GM21717 (cell line): ENCODE data around the gene OR8A1.
"Not testable (repeated sequence)": the region's sequence is repeated elsewhere in the genome, so short reads cannot be mapped to it uniquely, and the experiment has no call there.

ENCODE experiments used
- ATAC-seq: cut with Tn5 transposase; IDR thresholded peaks from one replicate; pipeline ENCODE4 v1.9.1; 2021; ENCODE audit warnings: mild to moderate bottlenecking, moderate library complexity; ENCODE audit not compliant: unreplicated experiment

The OR8A1 gene

DNA sequence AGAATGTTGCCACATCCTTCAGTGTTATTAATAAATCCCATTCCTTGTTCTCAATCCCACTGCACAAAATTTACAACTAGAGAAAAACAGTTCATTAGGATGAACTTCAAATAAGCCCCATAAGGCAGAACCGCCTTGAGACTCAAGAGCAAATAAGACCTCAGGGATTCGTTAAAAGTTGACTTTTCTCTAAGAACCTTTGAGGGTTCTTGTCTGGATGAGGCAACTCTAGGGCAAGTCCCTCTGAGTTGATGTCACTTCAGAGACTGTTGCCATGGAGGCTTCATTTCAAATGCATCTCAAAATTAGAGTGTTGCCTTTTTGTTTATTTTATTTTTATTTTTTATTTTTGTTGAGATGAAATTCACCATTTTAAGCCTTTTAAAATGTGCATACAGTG, 21.6 kb downstream of the OR8A1 start:
- ATAC-seq, result no peak

GRCh38 chr11:124592627-124593026, 22.8 kb downstream of the OR8A1 start:
- no peak for ATAC-seq

DNA sequence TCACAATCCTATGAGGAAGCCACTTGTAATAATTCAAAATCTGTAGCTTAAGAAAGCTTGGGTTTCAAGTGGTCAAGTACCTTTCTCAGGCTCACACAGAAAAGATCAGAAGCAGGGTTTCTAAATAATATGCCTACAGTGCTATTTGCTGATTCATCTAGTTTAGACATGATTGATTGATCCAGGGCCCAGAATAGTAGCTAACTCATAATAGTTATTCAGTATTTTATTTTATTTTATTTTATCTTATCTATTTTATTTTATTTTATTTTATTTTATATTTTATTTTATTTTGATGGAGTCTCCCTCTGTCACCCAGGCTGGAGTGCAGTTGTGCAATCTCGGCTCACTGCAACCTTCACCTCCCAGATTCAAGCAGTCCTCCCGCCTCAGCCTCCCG, 25.5 kb downstream of the OR8A1 start:
- no peak for ATAC-seq

DNA sequence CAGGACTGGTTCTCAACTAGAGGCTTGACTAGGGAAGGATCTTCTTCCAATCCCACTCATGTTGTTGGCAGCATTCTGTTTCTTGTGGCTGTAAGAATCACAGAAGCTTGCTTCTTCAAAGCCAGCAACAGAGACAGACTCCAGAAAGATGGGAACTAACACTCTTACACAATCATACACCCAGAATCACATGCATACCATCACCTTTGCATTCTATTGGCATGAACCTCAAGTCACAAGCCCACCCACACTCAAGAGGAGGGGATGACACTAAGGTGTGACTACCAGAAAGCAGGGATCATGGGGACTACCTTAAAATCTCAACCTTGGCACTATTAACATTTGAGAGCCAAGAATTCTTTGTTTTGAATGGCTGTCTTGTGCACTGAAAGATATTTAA, 27.8 kb downstream of the OR8A1 start:
- ATAC-seq, result no peak

GRCh38 chr11:124600621-124601320, 31.0 kb downstream of the OR8A1 start:
- no peak for ATAC-seq

DNA sequence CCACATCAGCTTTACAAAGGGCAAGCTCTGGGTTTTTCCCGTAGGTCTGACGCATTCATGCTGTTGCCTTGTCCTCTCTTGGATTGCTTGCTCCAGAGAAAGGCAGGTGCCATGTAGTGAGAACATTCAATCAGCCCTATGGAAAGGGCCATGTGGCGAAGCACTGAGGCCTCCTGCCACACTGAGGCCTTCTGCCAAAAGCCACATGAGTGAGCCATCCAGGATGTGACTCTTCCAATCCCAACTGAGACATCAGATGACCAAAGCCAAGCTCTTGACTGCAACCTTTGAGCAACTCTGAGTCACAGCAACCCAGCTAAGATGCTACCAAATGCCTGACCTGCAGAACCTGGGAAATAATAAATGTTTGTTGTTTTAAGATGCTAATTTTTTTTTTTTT, 32.4 kb downstream of the OR8A1 start:
- no peak for ATAC-seq

GRCh38 chr11:124602723-124603122, 32.9 kb downstream of the OR8A1 start:
- not testable (repeated sequence) for ATAC-seq

DNA sequence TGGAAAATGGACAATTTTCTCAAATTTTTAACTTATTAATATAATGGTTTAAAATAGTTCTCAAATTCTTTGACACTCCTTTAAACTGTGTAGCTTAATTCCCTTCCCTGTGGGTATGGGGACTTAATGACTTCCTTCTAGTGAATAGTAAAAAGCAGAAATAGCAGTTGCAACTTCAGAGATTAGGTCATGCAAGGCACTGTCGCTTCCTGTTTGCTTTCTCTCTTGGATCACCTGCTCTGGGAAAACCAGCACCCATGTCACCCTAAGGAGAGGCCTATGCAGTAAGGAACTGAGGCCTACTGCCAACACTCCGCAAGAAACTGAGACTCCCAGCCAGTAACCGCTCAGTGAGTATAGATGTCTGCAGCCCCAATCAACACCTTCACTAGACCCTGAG, 35.9 kb downstream of the OR8A1 start:
- ATAC-seq, result no peak

- ATAC-seq, result no peak
Measured at GRCh38 chr11:124608147-124608546, 38.4 kb downstream of the OR8A1 start.

DNA sequence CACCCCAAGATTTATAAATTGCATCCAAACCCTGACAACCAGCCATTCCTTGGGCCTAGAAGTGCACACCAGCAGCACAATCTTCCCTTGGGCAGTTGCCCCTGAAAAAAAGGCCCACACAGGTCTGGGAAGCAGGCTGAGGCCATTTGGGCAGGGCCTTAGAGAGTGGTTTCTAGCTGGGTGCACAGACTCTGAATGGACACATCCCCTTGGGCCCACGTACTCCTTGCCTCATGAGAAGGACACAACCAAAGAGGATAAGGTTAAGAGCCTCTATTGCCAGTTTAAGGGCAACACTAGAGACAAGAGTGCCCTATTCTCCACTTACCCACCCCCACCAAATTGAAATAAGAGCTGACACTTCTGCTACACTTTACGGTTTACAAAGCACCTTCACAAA, 40.5 kb downstream of the OR8A1 start:
- ATAC-seq, result no peak

DNA sequence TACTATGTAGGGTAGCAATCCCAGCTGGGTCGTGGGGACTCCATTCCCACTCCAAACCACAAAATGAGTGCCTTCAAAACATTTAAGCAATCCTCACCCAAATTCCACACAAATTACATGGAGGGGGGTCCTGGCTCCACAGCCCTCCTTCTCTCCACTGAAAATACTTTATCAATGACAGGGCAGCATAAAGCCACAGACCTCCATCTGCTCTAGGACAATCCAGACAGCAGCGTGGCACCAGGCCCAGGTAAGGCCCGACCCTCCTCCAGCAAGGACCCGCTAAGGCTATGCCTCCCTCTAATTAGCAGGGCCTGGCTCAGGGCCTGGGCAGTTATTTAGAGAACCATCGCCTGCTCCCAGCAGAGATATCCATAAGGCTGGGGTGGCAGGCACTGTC, 41.3 kb downstream of the OR8A1 start, which contains the start of gene PANX3:
Gene PANX3 (plus strand): TSS at position 365 of the 400 bp plus-strand sequence. CDS start 129 bp downstream, outside the sequence.
- no peak for ATAC-seq

- no peak for ATAC-seq
Measured at GRCh38 chr11:124612045-124612444, 42.2 kb downstream of the OR8A1 start.

DNA sequence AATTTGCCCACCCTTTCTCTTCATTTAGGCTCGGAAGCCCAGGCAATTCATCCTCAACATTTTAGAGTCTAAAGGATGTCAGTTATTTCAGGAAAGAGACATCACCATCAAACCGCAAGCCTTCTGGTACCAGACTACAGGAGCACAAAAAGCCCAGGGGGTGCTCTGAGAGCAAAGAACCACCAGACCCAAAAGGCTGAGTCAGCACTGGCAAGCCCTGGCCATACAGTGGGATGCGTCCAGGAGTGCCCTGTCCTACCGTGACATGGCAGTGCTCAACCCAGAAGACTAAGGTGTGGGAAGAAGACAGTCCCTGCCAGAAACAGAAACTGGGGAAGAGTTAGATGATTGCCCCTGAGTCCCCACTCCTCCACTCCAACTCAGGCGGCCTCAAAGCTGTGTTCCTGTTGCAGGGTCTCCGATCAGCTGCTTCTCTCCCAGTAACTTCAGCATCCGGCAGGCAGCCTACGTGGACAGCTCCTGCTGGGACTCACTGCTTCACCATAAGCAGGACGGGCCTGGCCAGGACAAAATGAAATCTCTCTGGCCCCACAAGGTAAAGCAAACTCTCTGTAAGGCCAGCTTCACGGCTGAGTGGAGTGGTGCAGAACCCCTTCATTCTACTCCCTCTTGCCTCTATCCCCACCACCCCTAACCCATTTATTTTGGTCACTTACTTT, 42.9 kb downstream of the OR8A1 start:
- no peak for ATAC-seq

DNA sequence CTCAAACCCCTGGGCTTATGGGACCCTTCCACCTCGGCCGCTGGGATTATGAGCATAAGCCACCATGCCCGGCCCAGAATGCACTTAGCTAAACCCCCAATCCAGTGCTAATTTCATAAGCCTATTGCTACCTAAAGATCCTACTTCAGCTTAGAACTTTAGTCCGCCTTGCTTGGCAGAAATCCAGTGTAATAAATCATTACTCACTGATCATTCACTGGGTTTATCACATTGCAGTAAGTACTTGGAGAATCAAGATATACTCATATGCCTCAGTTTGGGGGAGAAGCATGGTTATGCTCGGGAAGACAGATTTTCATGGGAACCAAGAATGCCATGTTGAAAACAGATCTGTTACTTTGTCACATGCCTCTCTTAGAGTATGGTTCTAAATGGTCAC, 49.1 kb downstream of the OR8A1 start:
- no peak for ATAC-seq
